OCI-LY7 (cell line): Measurements from ENCODE around the gene CPEB4. TPM values are rescaled to one million over a fixed set of nuclear protein-coding genes. Genes with fewer than 3 reads are reported as not detected.

Source experiments
- BruUV-seq: library from RNA; stranded (reverse); fragments of 400-500 nt; replicated peaks from 2 replicates; lab custom pipeline; 2021; lab: Mats Ljungman, UMichigan
- CTCF ChIA-PET: fragments of 300-600 bp; sonication (Branson Sonifier 250); formaldehyde crosslinking; loops from one replicate; lab custom pipeline; 2022; ENCODE audit warnings: antibody characterized with exemption; ENCODE audit not compliant: unreplicated experiment; lab: Charles Lee
- POLR2A ChIA-PET: fragments of 300-600 bp; sonication (Branson Sonifier 250); formaldehyde crosslinking; loops from one replicate; lab custom pipeline; 2022; ENCODE audit warnings: antibody characterized with exemption; lab: Charles Lee
- DNase-seq: peaks from one replicate; pipeline ENCODE4 v3.0.0-alpha.2; 2015; ENCODE audit warnings: low spot score
- H2AFZ ChIP-seq: fragments of 200-600 bp; sonication (generic), shearing (Covaris generic); 2 replicates; pipeline ENCODE4 v1.6.1; 2014; ENCODE audit warnings: mild to moderate bottlenecking, antibody characterized with exemption, low read length, moderate library complexity
- H3K27ac ChIP-seq: fragments of 200-600 bp; sonication (generic); 2 replicates; pipeline ENCODE4 v1.5.1; 2014; ENCODE audit warnings: mixed run types, low read depth, mild to moderate bottlenecking, moderate library complexity, low read length, inconsistent platforms; ENCODE audit not compliant: poor library complexity, severe bottlenecking
- H3K36me3 ChIP-seq: fragments of 200-600 bp; sonication (generic); 2 replicates; pipeline ENCODE4 v1.6.1; 2014; ENCODE audit warnings: mild to moderate bottlenecking, antibody characterized with exemption, low read length, moderate library complexity, mixed read lengths; ENCODE audit not compliant: insufficient read depth
- H3K4me1 ChIP-seq: fragments of 200-600 bp; sonication (generic); 2 replicates; pipeline ENCODE4 v1.5.1; 2014; ENCODE audit warnings: mild to moderate bottlenecking, low read length; ENCODE audit not compliant: insufficient read depth, poor library complexity, severe bottlenecking
- H3K4me2 ChIP-seq: fragments of 200-600 bp; sonication (generic); 2 replicates; pipeline ENCODE4 v1.6.1; 2014; ENCODE audit warnings: mild to moderate bottlenecking, low read length
- H3K4me3 ChIP-seq: fragments of 200-600 bp; sonication (generic); 2 replicates; pipeline ENCODE4 v1.5.1; 2014; ENCODE audit warnings: mild to moderate bottlenecking, low read depth, low read length; ENCODE audit not compliant: poor library complexity, severe bottlenecking
- H3K79me2 ChIP-seq: fragments of 200-600 bp; sonication (generic); 2 replicates; pipeline ENCODE4 v1.6.1; 2016; ENCODE audit warnings: low read depth, mild to moderate bottlenecking, low read length, moderate library complexity, mixed read lengths; ENCODE audit not compliant: insufficient read depth
- H3K9me2 ChIP-seq: fragments of 200-600 bp; sonication (generic); 2 replicates; pipeline ENCODE4 v1.6.1; 2016; ENCODE audit warnings: mild to moderate bottlenecking, low read length, mixed read lengths; ENCODE audit not compliant: insufficient read depth
- H3K9me3 ChIP-seq: fragments of 200-600 bp; sonication (generic); 2 replicates; pipeline ENCODE4 v1.6.1; 2014; ENCODE audit warnings: mild to moderate bottlenecking, mixed run types, low read length, mixed read lengths
- H4K20me1 ChIP-seq: fragments of 200-600 bp; sonication (generic); 2 replicates; pipeline ENCODE4 v1.6.1; 2014; ENCODE audit warnings: mild to moderate bottlenecking, antibody characterized with exemption, low read length, moderate library complexity, mixed read lengths; ENCODE audit not compliant: insufficient read depth
- CTCF ChIP-seq: fragments of 200-600 bp; sonication (generic); conservative IDR thresholded peaks from 2 replicates; pipeline ENCODE4 v1.5.1; 2014; ENCODE audit warnings: mild to moderate bottlenecking, antibody characterized with exemption, low read length, moderate library complexity, mixed read lengths
- EZH2phosphoT487 ChIP-seq: fragments of 200-600 bp; sonication (generic); IDR thresholded peaks from 2 replicates; pipeline ENCODE4 v1.6.1; 2018; ENCODE audit warnings: low read depth, borderline replicate concordance, mild to moderate bottlenecking, mixed run types, antibody characterized with exemption, low read length, moderate library complexity, mixed read lengths
- intact Hi-C: fragments of 100-400 bp; cut with micrococcal nuclease; formaldehyde crosslinking; loops from one replicate; pipeline ENCODE4 v1.10.0; 2022; ENCODE audit not compliant: unreplicated experiment
- total RNA-seq, 2 experiments: library from RNA; depleted of rRNA in 1 of 2; stranded (reverse); fragments of >200 nt in 1 of 2; shearing (Covaris generic) in 1 of 2; gene quantifications; 2 replicates each; pipeline ENCODE4 v1.2.3, GENCODE V29; 2014 to 2022

CPEB4 gene
- total RNA-seq, 2 experiments from 2014 or later, result 12.6 to 31.8 TPM

GRCh38 chr5:173917788-173918786 is 29.9 kb downstream of the CPEB4 start:
- TSS peak; percentile 50 for BruUV-seq

GRCh38 chr5:173919443-173919842 is 31.3 kb downstream of the CPEB4 start:
- Histone ChIP-seq H2AFZ (no peak overlapping the region), H3K9me2 (no peaks in the 10 kb centered on the region), H3K4me3 (peak overlapping the region; percentile 72), H3K4me1 (peaks cover 91% of the 10 kb centered on the region), H4K20me1 (no peaks in the 10 kb centered on the region), H3K27ac (peak overlapping the region; percentile 88), H3K4me2 (peak overlapping the region; percentile 91), H3K9me3 (no peaks in the 10 kb centered on the region), H3K36me3 (peaks cover 27% of the 10 kb centered on the region), H3K79me2 (peaks cover 91% of the 10 kb centered on the region)
- CTCF ChIA-PET, result no interaction called here
- POLR2A ChIA-PET, result interaction anchor here (0.6 to 8.4 kb wide), 6 partner anchors 10 to 277 kb away, joined by 3 to 114 read pairs (median 5); no protein-coding TSS in a partner anchor
- TF ChIP-seq CTCF, result no peak
- TF ChIP-seq EZH2phosphoT487, result no peak
- intact Hi-C loops, result loop anchor here (2.0 to 5.0 kb wide), 2 partner anchors 133 to 222 kb away; no protein-coding TSS in a partner anchor
- BruUV-seq, result no TSS peak
- DNase-seq, result no peak

More at GRCh38 chr5:173917788-173918786, 29.9 kb downstream of the CPEB4 start:
- CTCF ChIA-PET, result interaction anchor here (1.0 kb wide), 2 partner anchors 13 to 219 kb away, joined by 3 to 4 read pairs; no protein-coding TSS in a partner anchor
- Histone ChIP-seq H3K79me2 (peaks cover 89% of the 10 kb centered on the region), H3K9me2 (no peaks in the 10 kb centered on the region), H3K9me3 (no peaks in the 10 kb centered on the region), H3K4me3 (peak overlapping the region; percentile 72), H3K27ac (peak overlapping the region; percentile 88), H3K4me1 (peaks cover 91% of the 10 kb centered on the region), H3K36me3 (peaks cover 34% of the 10 kb centered on the region), H4K20me1 (no peaks in the 10 kb centered on the region), H2AFZ (peak overlapping the region; percentile 9; the same call in 1 of the 2 replicates), H3K4me2 (peak overlapping the region; percentile 91)
- POLR2A ChIA-PET, result interaction anchor here (0.6 to 8.4 kb wide), 15 partner anchors 9 to 1079 kb away, joined by 3 to 114 read pairs (median 4); no protein-coding TSS in a partner anchor
- intact Hi-C loops, result loop anchor here (1.0 to 5.0 kb wide), 5 partner anchors 23 to 221 kb away; no protein-coding TSS in a partner anchor
- peak; percentile 93 for DNase-seq
- TF ChIP-seq CTCF (peak; percentile 69), EZH2phosphoT487 (no peak)
